PC-3 (cell line): ENCODE data around the gene CCDC192. TPM values are rescaled to one million over a fixed set of nuclear protein-coding genes. Genes with fewer than 3 reads are reported as not detected.
"Not testable (repeated sequence)": the region's sequence is repeated elsewhere in the genome, so short reads cannot be mapped to it uniquely, and the experiment has no call there.

ENCODE experiments used
- ATAC-seq: fragments of 200-7000 bp; cut with Tn5 transposase; 2 replicates; pipeline ENCODE4 v1.9.1; 2020; ENCODE audit warnings: mild to moderate bottlenecking, moderate library complexity
- BruUV-seq: library from RNA; stranded (reverse); fragments of 400-500 nt; replicated peaks from 2 replicates; lab custom pipeline; 2021; lab: Mats Ljungman, UMichigan
- CTCF ChIA-PET: fragments of 300-600 bp; sonication (Branson Sonifier 250); formaldehyde crosslinking; loops from one replicate; lab custom pipeline; 2022; ENCODE audit warnings: antibody characterized with exemption; lab: Charles Lee
- POLR2A ChIA-PET: fragments of 300-600 bp; sonication (Branson Sonifier 250); formaldehyde crosslinking; loops from one replicate; lab custom pipeline; 2022; ENCODE audit warnings: antibody characterized with exemption; ENCODE audit not compliant: unreplicated experiment; lab: Charles Lee
- DNase-seq: peaks from one replicate; pipeline ENCODE4 v3.0.0-alpha.2; 2015
- H2AFZ ChIP-seq: fragments of 300-600 bp; sonication (generic); 2 replicates; pipeline ENCODE4 v1.6.0; 2016; ENCODE audit warnings: antibody characterized with exemption, low read length
- H3F3A ChIP-seq: fragments of 300-600 bp; sonication (generic); one replicate; pipeline ENCODE4 v1.6.0; 2017; ENCODE audit warnings: antibody characterized with exemption, low read length, control low read depth, mild to moderate bottlenecking; ENCODE audit not compliant: unreplicated experiment
- H3K27ac ChIP-seq: fragments of 300-600 bp; sonication (generic); 2 replicates; pipeline ENCODE4 v1.5.1; 2016; ENCODE audit warnings: mild to moderate bottlenecking, low read length
- H3K27me3 ChIP-seq: fragments of 300-600 bp; sonication (generic); 2 replicates; pipeline ENCODE4 v1.6.1; 2016; ENCODE audit warnings: low read length, mixed read lengths
- H3K36me3 ChIP-seq: fragments of 300-600 bp; sonication (generic); 2 replicates; pipeline ENCODE4 v1.6.1; 2016; ENCODE audit warnings: low read depth, mixed run types, low read length, mixed read lengths
- H3K4me1 ChIP-seq: fragments of 300-600 bp; sonication (generic); 2 replicates; pipeline ENCODE4 v1.5.1; 2016; ENCODE audit warnings: low read length; ENCODE audit not compliant: insufficient read depth
- H3K4me2 ChIP-seq: fragments of 300-600 bp; sonication (generic); 2 replicates; pipeline ENCODE4 v1.6.0; 2016; ENCODE audit warnings: low read length
- H3K4me3 ChIP-seq: fragments of 300-600 bp; sonication (generic); 2 replicates; pipeline ENCODE4 v1.5.1; 2016; ENCODE audit warnings: mild to moderate bottlenecking, low read length, mixed read lengths
- H3K79me2 ChIP-seq: fragments of 300-600 bp; sonication (generic); 2 replicates; pipeline ENCODE4 v1.6.1; 2017; ENCODE audit warnings: low read length, mixed read lengths
- H3K9ac ChIP-seq: fragments of 300-600 bp; sonication (generic); 2 replicates; pipeline ENCODE4 v1.6.0; 2016; ENCODE audit warnings: mild to moderate bottlenecking, low read length
- H3K9me2 ChIP-seq: fragments of 300-600 bp; sonication (generic); replicated peaks from 2 replicates; pipeline ENCODE4 v1.6.1; 2016; ENCODE audit warnings: mixed run types, low read length, mixed read lengths
- H3K9me3 ChIP-seq: fragments of 300-600 bp; sonication (generic); 2 replicates; pipeline ENCODE4 v1.6.1; 2016; ENCODE audit warnings: low read length, mixed read lengths
- H4K20me1 ChIP-seq: fragments of 300-600 bp; sonication (generic); 2 replicates; pipeline ENCODE4 v1.6.1; 2016; ENCODE audit warnings: low read length, mixed read lengths
- CTCF ChIP-seq: fragments of 300-600 bp; sonication (generic); conservative IDR thresholded peaks from 2 replicates; pipeline ENCODE4 v1.5.1; 2017; ENCODE audit warnings: antibody characterized with exemption, low read depth, mild to moderate bottlenecking, low read length
- EZH2 ChIP-seq: fragments of 300-600 bp; sonication (generic); IDR thresholded peaks from one replicate; pipeline ENCODE4 v1.6.1; 2017; ENCODE audit warnings: antibody characterized with exemption, mild to moderate bottlenecking, low read length; ENCODE audit not compliant: unreplicated experiment
- EZH2phosphoT487 ChIP-seq: fragments of 300-600 bp; sonication (generic); IDR thresholded peaks from 2 replicates; pipeline ENCODE4 v1.6.1; 2018; ENCODE audit warnings: mild to moderate bottlenecking, antibody characterized with exemption, low read length, borderline replicate concordance
- intact Hi-C: fragments of 100-400 bp; cut with micrococcal nuclease; formaldehyde crosslinking; loops from 2 replicates; pipeline ENCODE4 v1.9.0; 2023
- total RNA-seq: library from RNA; depleted of rRNA; stranded (reverse); fragments of >200 nt; gene quantifications from 2 replicates; pipeline ENCODE4 v1.2.3, GENCODE V29; 2014

CCDC192 gene
- total RNA-seq, 1 experiment from 2014 or later, result not detected

- CTCF ChIA-PET, result no interaction called here
- POLR2A ChIA-PET, result no interaction called here
- H4K20me1 ChIP-seq, result no peaks in the 10 kb centered on the region
- intact Hi-C loops, result no loop called here
- H2AFZ ChIP-seq, result no peak overlapping the region
- no peak overlapping the region for H3K4me2 ChIP-seq
- DNase-seq (no peak), ATAC-seq (no peak)
- no peaks in the 10 kb centered on the region for H3K9me2 ChIP-seq
- TF ChIP-seq EZH2phosphoT487 (no peak), EZH2 (no peak), CTCF (no peak)
- no peak overlapping the region for H3K9ac ChIP-seq
- no peak overlapping the region for H3K27ac ChIP-seq
- no peaks in the 10 kb centered on the region for H3K79me2 ChIP-seq
- no peaks in the 10 kb centered on the region for H3F3A ChIP-seq
- no peaks in the 10 kb centered on the region for H3K4me1 ChIP-seq
- H3K9me3 ChIP-seq, result no peaks in the 10 kb centered on the region
- H3K4me3 ChIP-seq, result no peak overlapping the region
- BruUV-seq, result no TSS peak
- no peaks in the 10 kb centered on the region for H3K36me3 ChIP-seq
- no peaks in the 10 kb centered on the region for H3K27me3 ChIP-seq
These were observed 29.8 kb downstream of the CCDC192 start for GRCh38 chr5:127732963-127733362.

DNA sequence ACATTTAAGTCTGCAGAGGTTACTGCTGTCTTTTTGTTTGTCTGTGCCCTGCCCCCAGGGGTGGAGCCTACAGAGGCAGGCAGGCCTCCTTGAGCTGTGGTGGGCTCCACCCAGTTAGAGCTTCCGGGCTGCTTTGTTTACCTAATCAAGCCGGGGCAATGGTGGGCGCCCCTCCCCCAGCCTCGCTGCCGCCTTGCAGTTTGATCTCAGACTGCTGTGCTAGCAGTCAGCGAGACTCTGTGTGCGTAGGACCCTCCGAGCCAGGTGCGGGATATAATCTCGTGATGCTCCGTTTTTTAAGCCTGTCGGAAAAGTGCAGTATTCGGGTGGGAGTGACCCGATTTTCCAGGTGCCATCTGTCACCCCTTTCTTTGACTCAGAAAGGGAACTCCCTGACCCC, 36.2 kb downstream of the CCDC192 start:
- H3K36me3 ChIP-seq, H3K9me2 ChIP-seq, POLR2A ChIA-PET, intact Hi-C loops, BruUV-seq, H3K9ac ChIP-seq, ATAC-seq, H2AFZ ChIP-seq, H3K4me2 ChIP-seq, H3K4me1 ChIP-seq, H3K79me2 ChIP-seq, H3K27ac ChIP-seq, DNase-seq, H4K20me1 ChIP-seq, CTCF ChIA-PET, H3K4me3 ChIP-seq, H3F3A ChIP-seq, H3K9me3 ChIP-seq: not testable (repeated sequence)
- peaks cover 20% of the 10 kb centered on the region for H3K27me3 ChIP-seq

DNA sequence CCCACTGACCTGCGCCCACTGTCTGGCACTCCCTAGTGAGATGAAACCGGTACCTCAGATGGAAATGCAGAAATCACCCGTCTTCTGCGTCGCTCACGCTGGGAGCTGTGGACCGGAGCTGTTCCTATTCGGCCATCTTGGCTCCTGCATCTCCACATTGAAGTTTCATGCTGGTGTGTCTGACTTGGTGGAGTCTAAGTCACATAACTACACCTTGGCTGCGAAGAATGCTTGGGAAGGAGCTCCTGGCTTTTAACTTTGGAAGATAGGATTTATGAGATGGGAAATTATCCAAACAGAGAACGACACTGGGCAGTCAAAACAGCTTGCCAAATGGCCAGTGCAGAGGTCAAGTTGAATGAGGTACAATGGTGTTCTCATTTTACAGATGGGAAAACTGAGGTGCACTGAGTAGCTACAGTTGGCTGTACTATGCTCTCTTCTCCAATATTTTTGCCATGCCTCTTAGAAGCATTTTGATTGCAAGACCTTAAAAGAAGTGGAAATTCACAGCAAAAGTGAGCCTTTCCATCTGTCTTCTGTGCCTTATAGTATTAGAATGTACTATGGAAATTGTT, 36.7 kb downstream of the CCDC192 start:
- peaks cover 25% of the 10 kb centered on the region for H3K27me3 ChIP-seq
- ChIA-PET POLR2A (no interaction called here), CTCF (no interaction called here)
- no peak overlapping the region for H3K27ac ChIP-seq
- no peaks in the 10 kb centered on the region for H3K36me3 ChIP-seq
- no peaks in the 10 kb centered on the region for H3K9me3 ChIP-seq
- BruUV-seq, result no TSS peak
- H3K4me1 ChIP-seq, result no peaks in the 10 kb centered on the region
- TF ChIP-seq EZH2phosphoT487 (no peak), CTCF (no peak), EZH2 (no peak)
- intact Hi-C loops, result loop anchor here (10.0 kb wide), 1 partner anchor 1105 kb away; no protein-coding TSS in a partner anchor
- no peak overlapping the region for H2AFZ ChIP-seq
- no peak overlapping the region for H3K4me2 ChIP-seq
- ATAC-seq (no peak), DNase-seq (no peak)
- H3K9ac ChIP-seq, result no peak overlapping the region
- H3K79me2 ChIP-seq, result no peaks in the 10 kb centered on the region
- H4K20me1 ChIP-seq, result no peaks in the 10 kb centered on the region
- H3K9me2 ChIP-seq, result no peaks in the 10 kb centered on the region
- H3F3A ChIP-seq, result no peaks in the 10 kb centered on the region
- H3K4me3 ChIP-seq, result no peak overlapping the region
